ENCODE measurements around the gene ATP13A5. TPM values are rescaled to one million over a fixed set of nuclear protein-coding genes. Genes with fewer than 3 reads are reported as not detected.

ATP13A5 gene
- total RNA-seq, 4 donors from 2014 or later = 1.4 TPM; not detected in 3

GRCh38 chr3:193269343-193270028 is 109.1 kb downstream of the ATP13A5 start:
- Histone ChIP-seq H3K36me3 (no peaks in the 10 kb centered on the region), H3K4me3 (no peak overlapping the region), H3K27me3 (no peaks in the 10 kb centered on the region), H3K9me3 (no peaks in the 10 kb centered on the region), H3K27ac (no peak overlapping the region), H3K4me1 (no peaks in the 10 kb centered on the region)
- 54 to 82% methylated on average over 3 of the region's 3 CpGs for WGBS, 2 donors (ENCODE audit: low coverage in 1 of 2)
- no peak for ATAC-seq
- TF ChIP-seq CTCF (IDR thresholded peaks at IDR 0.05) = no peak
- TF ChIP-seq POLR2AphosphoS5 (IDR thresholded peaks at IDR 0.05) = no peak
- TF ChIP-seq EP300 (IDR thresholded peaks at IDR 0.05) = no peak
- TF ChIP-seq POLR2A (IDR thresholded peaks at IDR 0.05) = no peak

- Histone ChIP-seq H3K27me3 (no peaks in the 10 kb centered on the region), H3K27ac (no peak overlapping the region), H3K36me3 (no peaks in the 10 kb centered on the region), H3K4me3 (no peak overlapping the region), H3K4me1 (no peaks in the 10 kb centered on the region), H3K9me3 (no peaks in the 10 kb centered on the region)
- TF ChIP-seq POLR2A (IDR thresholded peaks at IDR 0.05) (no peak), EP300 (IDR thresholded peaks at IDR 0.05) (no peak), POLR2AphosphoS5 (IDR thresholded peaks at IDR 0.05) (no peak), CTCF (IDR thresholded peaks at IDR 0.05) (no peak)
- no peak for ATAC-seq
- WGBS, 2 donors (ENCODE audit: low coverage in 1 of 2) = 85 to 89% methylated on average over 4 of the region's 5 CpGs
Observed at GRCh38 chr3:193262707-193263106, 115.8 kb downstream of the ATP13A5 start.

GRCh38 chr3:193261970-193262369 is 116.6 kb downstream of the ATP13A5 start:
- no peaks in the 10 kb centered on the region for H3K27me3 ChIP-seq
- H3K4me3 ChIP-seq = no peak overlapping the region
- no peaks in the 10 kb centered on the region for H3K9me3 ChIP-seq
- H3K27ac ChIP-seq = no peak overlapping the region
- no peaks in the 10 kb centered on the region for H3K36me3 ChIP-seq
- no peak for TF ChIP-seq EP300 (IDR thresholded peaks at IDR 0.05)
- TF ChIP-seq POLR2A (IDR thresholded peaks at IDR 0.05) = no peak
- no peak for TF ChIP-seq CTCF (IDR thresholded peaks at IDR 0.05)
- TF ChIP-seq POLR2AphosphoS5 (IDR thresholded peaks at IDR 0.05) = no peak
- WGBS, 2 donors (ENCODE audit: low coverage in 1 of 2) = 100% methylated on average over 1 of the region's 1 CpG
- H3K4me1 ChIP-seq = no peaks in the 10 kb centered on the region
- no peak for ATAC-seq

GRCh38 chr3:193253986-193254660 is 124.4 kb downstream of the ATP13A5 start:
- no peak for ATAC-seq
- Histone ChIP-seq H3K4me3 (no peak overlapping the region), H3K36me3 (no peaks in the 10 kb centered on the region), H3K27ac (no peak overlapping the region), H3K9me3 (peaks cover 0 to 12% (median 6%) of the 10 kb centered on the region in 3 donors), H3K27me3 (no peaks in the 10 kb centered on the region), H3K4me1 (no peaks in the 10 kb centered on the region)
- WGBS, 2 donors (ENCODE audit: low coverage in 1 of 2) = 44 to 52% methylated on average over 3 of the region's 3 CpGs
- TF ChIP-seq EP300 (IDR thresholded peaks at IDR 0.05) (no peak), POLR2AphosphoS5 (IDR thresholded peaks at IDR 0.05) (no peak), POLR2A (IDR thresholded peaks at IDR 0.05) (no peak), CTCF (IDR thresholded peaks at IDR 0.05) (no peak)

- H3K27ac ChIP-seq = no peak overlapping the region
- no peaks in the 10 kb centered on the region for H3K27me3 ChIP-seq
- H3K36me3 ChIP-seq = no peaks in the 10 kb centered on the region
- no peak for ATAC-seq
- peaks cover 0 to 32% (median 6%) of the 10 kb centered on the region in 3 donors for H3K9me3 ChIP-seq
- H3K4me3 ChIP-seq = no peak overlapping the region
- 88 to 91% methylated on average over 2 to 3 of the region's 4 CpGs for WGBS, 2 donors (ENCODE audit: low coverage in 1 of 2)
- no peak for TF ChIP-seq POLR2AphosphoS5 (IDR thresholded peaks at IDR 0.05)
- TF ChIP-seq EP300 (IDR thresholded peaks at IDR 0.05) = no peak
- TF ChIP-seq CTCF (IDR thresholded peaks at IDR 0.05) = no peak
- TF ChIP-seq POLR2A (IDR thresholded peaks at IDR 0.05) = no peak
- no peaks in the 10 kb centered on the region for H3K4me1 ChIP-seq
Observed at GRCh38 chr3:193250492-193250891, 128.1 kb downstream of the ATP13A5 start.
